SK-N-SH (cell line): ENCODE results near the gene CCDC192. TPM values are rescaled to one million over a fixed set of nuclear protein-coding genes. Genes with fewer than 3 reads are reported as not detected.

Source experiments
- CTCF ChIA-PET: fragments of 300-600, 350-600 bp; formaldehyde crosslinking; extraction: SDS; loops from one replicate; lab custom pipeline; 2021; lab: Yijun Ruan, JAX
- POLR2A ChIA-PET: fragments of 350-600 bp; sonication (Branson Sonifier 250); formaldehyde crosslinking; extraction: SDS; loops from one replicate; lab custom pipeline; 2020; ENCODE audit warnings: antibody characterized with exemption, inconsistent platforms; lab: Yijun Ruan, JAX
- DNase-seq: peaks from one replicate; pipeline ENCODE4 v3.0.0; 2012
- H2AFZ ChIP-seq: fragments of 200-600 bp; sonication (generic); 2 replicates; pipeline ENCODE4 v1.8.1; 2016; ENCODE audit warnings: antibody characterized with exemption, mild to moderate bottlenecking, low read depth
- H3F3A ChIP-seq: fragments of 200-600 bp; sonication (generic); replicated peaks from 2 replicates; pipeline ENCODE3; 2016; ENCODE audit warnings: antibody characterized with exemption, mild to moderate bottlenecking; ENCODE audit not compliant: insufficient read depth
- H3K27ac ChIP-seq, 2 experiments: fragments of 200-500 bp in 1 of 2; fragments of 200-600 bp in 1 of 2; sonication (Bioruptor generic) in 1 of 2; sonication (generic), shearing (Covaris generic) in 1 of 2; 2 replicates each; pipeline versions ENCODE4 v1.5.1 to v1.6.1; 2014 to 2016; ENCODE audit warnings: low read depth in 2 of 2, inconsistent platforms in 1 of 2, low read length in 1 of 2, mild to moderate bottlenecking in 1 of 2, mixed read lengths in 1 of 2
- H3K27me3 ChIP-seq: fragments of 200-600 bp; sonication (generic), shearing (Covaris generic); 2 replicates; pipeline ENCODE4 v1.6.1; 2016; ENCODE audit warnings: mixed run types; ENCODE audit not compliant: insufficient read depth
- H3K36me3 ChIP-seq, 2 experiments: fragments of 200-500 bp in 1 of 2; fragments of 200-600 bp in 1 of 2; sonication (Bioruptor generic) in 1 of 2; sonication (generic) in 1 of 2; replicated peaks in 1 of 2; 2 replicates each; pipeline versions ENCODE3 to v1.5.1; 2014 to 2016; ENCODE audit warnings: low read length in 1 of 2, mild to moderate bottlenecking in 1 of 2; ENCODE audit not compliant: insufficient read depth in 2 of 2, control insufficient read depth in 1 of 2
- H3K4me1 ChIP-seq, 2 experiments: fragments of 200-500 bp in 1 of 2; fragments of 200-600 bp in 1 of 2; sonication (Bioruptor generic) in 1 of 2; sonication (generic), shearing (Covaris generic) in 1 of 2; 2 replicates each; pipeline versions ENCODE4 v1.5.1 to v1.6.1; 2014 to 2016; ENCODE audit warnings: low read depth in 1 of 2, low read length in 1 of 2, mixed run types in 1 of 2; ENCODE audit not compliant: insufficient read depth in 2 of 2, control insufficient read depth in 1 of 2
- H3K4me2 ChIP-seq: fragments of 200-600 bp; sonication (generic), shearing (Covaris generic); 2 replicates; pipeline ENCODE4 v1.6.1; 2017; ENCODE audit warnings: mixed run types
- H3K4me3 ChIP-seq, 2 experiments: fragments of 200-500 bp in 1 of 2; fragments of 200-600 bp in 1 of 2; sonication (Bioruptor generic) in 1 of 2; sonication (generic), shearing (Covaris generic) in 1 of 2; 2 replicates each; pipeline versions ENCODE4 v1.5.1 to v1.8.1; 2014 to 2016; ENCODE audit warnings: low read depth in 2 of 2, inconsistent platforms in 1 of 2, low read length in 1 of 2, mild to moderate bottlenecking in 1 of 2, mixed read lengths in 1 of 2, moderate library complexity in 1 of 2
- H3K79me2 ChIP-seq: fragments of 200-600 bp; sonication (generic); 2 replicates; pipeline ENCODE4 v1.8.1; 2017; ENCODE audit warnings: mild to moderate bottlenecking; ENCODE audit not compliant: insufficient read depth
- H3K9ac ChIP-seq: fragments of 200-600 bp; sonication (generic); 2 replicates; pipeline ENCODE4 v1.6.1; 2017; ENCODE audit warnings: mixed run types
- H3K9me2 ChIP-seq: fragments of 200-600 bp; sonication (generic); 2 replicates; pipeline ENCODE4 v1.6.1; 2017; ENCODE audit warnings: mixed run types
- H3K9me3 ChIP-seq: fragments of 200-600 bp; sonication (generic); 2 replicates; pipeline ENCODE4 v1.6.1; 2017; ENCODE audit warnings: mixed run types, mild to moderate bottlenecking, moderate library complexity
- H4K20me1 ChIP-seq: fragments of 200-600 bp; sonication (generic); 2 replicates; pipeline ENCODE4 v1.6.1; 2017; ENCODE audit warnings: mild to moderate bottlenecking, mixed run types; ENCODE audit not compliant: insufficient read depth
- CHD2 ChIP-seq: fragments of 150-350 bp; IDR thresholded peaks from 2 replicates; pipeline ENCODE4 v1.6.1; 2018; ENCODE audit warnings: low read length; ENCODE audit not compliant: partially characterized antibody
- CTCF ChIP-seq: fragments of 200-600 bp; sonication (generic); IDR thresholded peaks from 2 replicates; pipeline ENCODE4 v1.6.1; 2017; ENCODE audit warnings: antibody characterized with exemption, mild to moderate bottlenecking, moderate library complexity
- ELF1 ChIP-seq: IDR thresholded peaks from 2 replicates; pipeline ENCODE4 v1.4.0; 2012
- EP300 ChIP-seq, 2 experiments: IDR thresholded peaks; 2 replicates each; pipeline versions ENCODE4 v1.4.0 to v1.6.1; 2012; ENCODE audit warnings: borderline replicate concordance in 1 of 2, low read depth in 1 of 2, low read length in 1 of 2
- FOXM1 ChIP-seq: IDR thresholded peaks from 2 replicates; pipeline ENCODE4 v1.4.0; 2012; ENCODE audit warnings: low read depth, mild to moderate bottlenecking
- GATA2 ChIP-seq: sonication (generic); formaldehyde crosslinking; IDR thresholded peaks from 2 replicates; pipeline ENCODE4 v1.5.0; 2020; ENCODE audit warnings: mild to moderate bottlenecking, missing genetic modification reagents
- JUND ChIP-seq: IDR thresholded peaks from 2 replicates; pipeline ENCODE4 v1.4.0; 2012
- MEF2A ChIP-seq: IDR thresholded peaks from 2 replicates; pipeline ENCODE4 v1.4.0; 2012; ENCODE audit warnings: low read depth, borderline replicate concordance
- NRF1 ChIP-seq: IDR thresholded peaks from 2 replicates; pipeline ENCODE4 v1.6.1; 2012; ENCODE audit warnings: low read depth, mild to moderate bottlenecking, low read length
- PBX3 ChIP-seq: IDR thresholded peaks from 2 replicates; pipeline ENCODE4; 2012
- RAD21 ChIP-seq: IDR thresholded peaks from 2 replicates; pipeline ENCODE4 v1.6.1; 2012; ENCODE audit warnings: mild to moderate bottlenecking, low read length
- RCOR1 ChIP-seq: fragments of 150-350 bp; IDR thresholded peaks from 2 replicates; pipeline ENCODE4 v1.6.1; 2017; ENCODE audit warnings: antibody characterized with exemption, low read length
- RFX5 ChIP-seq: IDR thresholded peaks from 2 replicates; pipeline ENCODE4 v1.6.1; 2012; ENCODE audit warnings: mild to moderate bottlenecking, improper control_type of control experiment, low read length
- SIN3A ChIP-seq: IDR thresholded peaks from 2 replicates; pipeline ENCODE4 v1.6.1; 2012; ENCODE audit warnings: low read depth, mild to moderate bottlenecking, low read length, moderate library complexity, borderline replicate concordance
- TAF1 ChIP-seq: IDR thresholded peaks from 2 replicates; pipeline ENCODE4 v1.6.1; 2012; ENCODE audit warnings: low read depth, mild to moderate bottlenecking, low read length, moderate library complexity, borderline replicate concordance
- ZBTB33 ChIP-seq: IDR thresholded peaks from 2 replicates; pipeline ENCODE4 v1.4.0; 2012; ENCODE audit warnings: low read depth, borderline replicate concordance
- WGBS: methylation state at CpG from one replicate; pipeline ENCODE4 v1.1.6; 2017; ENCODE audit warnings: low lambda C conversion rate; 5-methylcytosine and 5-hydroxymethylcytosine counted together
- polyA plus RNA-seq, 3 experiments: library from polyadenylated mRNA; depleted of rRNA; stranded (reverse); fragments of >200 nt; gene quantifications; 2 replicates each; pipeline ENCODE4 v1.2.3, GENCODE V29; 2012

The CCDC192 gene
- polyA plus RNA-seq, 1 of the 3 experiments (the other 2 are of a cell fraction), result not detected

GRCh38 chr5:127961763-127962145 lies 258.6 kb downstream of the CCDC192 start:
- Histone ChIP-seq H3K27me3 (no peaks in the 10 kb centered on the region), H3K36me3 (peaks cover 4 to 14% of the 10 kb centered on the region in 2 experiments), H3K9me3 (no peaks in the 10 kb centered on the region), H3F3A (peaks cover 4% of the 10 kb centered on the region), H3K4me1 (peaks cover 25 to 26% of the 10 kb centered on the region in 2 experiments), H3K4me3 (no peak overlapping the region), H3K79me2 (no peaks in the 10 kb centered on the region), H2AFZ (no peak overlapping the region), H3K9me2 (no peaks in the 10 kb centered on the region), H4K20me1 (no peaks in the 10 kb centered on the region), H3K4me2 (no peak overlapping the region), H3K27ac (no peak overlapping the region), H3K9ac (no peak overlapping the region)
- ChIA-PET CTCF (no interaction called here), POLR2A (interaction anchor here (0.6 kb wide), 1 partner anchor 62 kb away, joined by 3 read pairs; no protein-coding TSS in a partner anchor)
- 100% methylated on average over 3 of the region's 3 CpGs for WGBS
- TF ChIP-seq MEF2A (no peak), PBX3 (no peak), SIN3A (no peak), FOXM1 (no peak), ELF1 (no peak), RAD21 (no peak), GATA2 (no peak), JUND (no peak), ZBTB33 (no peak), TAF1 (no peak), RFX5 (no peak), RCOR1 (no peak)
- no peak for DNase-seq

DNA sequence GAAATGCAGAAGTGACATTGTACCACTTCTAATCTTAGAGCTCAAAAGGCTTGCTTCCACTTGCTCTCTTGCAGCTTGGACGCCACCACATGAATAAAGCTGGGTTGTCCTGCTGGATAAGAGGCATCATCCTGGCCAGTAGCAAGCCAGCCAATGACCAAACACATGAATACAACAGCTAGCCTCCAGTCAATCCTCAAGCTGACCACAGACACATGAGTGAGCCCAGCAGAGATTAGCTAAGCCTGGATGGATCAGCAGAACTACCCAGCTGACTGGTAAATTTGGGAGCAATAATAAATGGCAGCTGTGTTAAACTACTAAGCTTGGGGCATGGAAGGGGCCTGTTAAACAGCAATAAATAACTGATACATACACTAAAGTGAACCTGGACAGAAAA lies 259.3 kb downstream of the CCDC192 start:
- TF ChIP-seq JUND (no peak), NRF1 (no peak), CTCF (no peak), PBX3 (no peak), CHD2 (no peak), ELF1 (no peak), EP300 (IDR thresholded peaks at IDR 0.05; ENCODE audit: borderline replicate concordance in 1 of 2, low read depth in 1 of 2, low read length in 1 of 2) (no peak)
- TF ChIP-seq, all 33 proteins: peak for 0
- H3K4me2 ChIP-seq, result no peak overlapping the region
- no peaks in the 10 kb centered on the region for H4K20me1 ChIP-seq
- H3K9me2 ChIP-seq, result no peaks in the 10 kb centered on the region
- no peaks in the 10 kb centered on the region for H3K27me3 ChIP-seq
- no peak for DNase-seq
- no peak overlapping the region for H3K4me3 ChIP-seq
- ChIA-PET POLR2A (no interaction called here), CTCF (interaction anchor here (1.1 to 1.4 kb wide), 2 partner anchors 33 to 117 kb away, joined by 3 read pairs; no protein-coding TSS in a partner anchor)
- H2AFZ ChIP-seq, result no peak overlapping the region
- no peak overlapping the region for H3K27ac ChIP-seq
- H3K79me2 ChIP-seq, result no peaks in the 10 kb centered on the region
- H3K9me3 ChIP-seq, result no peaks in the 10 kb centered on the region
- H3K36me3 ChIP-seq, result peaks cover 4 to 14% of the 10 kb centered on the region in 2 experiments
- peaks cover 20 to 23% of the 10 kb centered on the region in 2 experiments for H3K4me1 ChIP-seq
- 100% methylated on average over 1 of the region's 1 CpG for WGBS
- H3K9ac ChIP-seq, result no peak overlapping the region
- peaks cover 4% of the 10 kb centered on the region for H3F3A ChIP-seq
